ENCODE results near the gene MLST8.

Gene MLST8

GRCh38 chr16:2223221-2223941 is 18.1 kb downstream of the MLST8 start, which contains the start of gene E4F1:
Gene E4F1 (plus strand): TSS chr16:2223591. CDS start chr16:2223614, 23 bp downstream.
- ChIA-PET POLR2A (interaction anchor here (0.6 to 2.6 kb wide), 10 partner anchors 9 to 259 kb away, joined by 3 to 19 read pairs (median 6); partner anchors contain the start of genes DNASE1L2, ECI1, PGP and RPS2), CTCF (interaction anchor here (0.6 to 1.0 kb wide), 2 partner anchors 28 to 220 kb away, joined by 3 read pairs; no protein-coding TSS in a partner anchor)
- no peaks in the 10 kb centered on the region for H3K9me3 ChIP-seq (ENCODE audit: control insufficient read depth, insufficient read depth, low read depth, low read length)
- TF ChIP-seq HOXD13 (CRISPR knock-in tag; IDR thresholded peaks at IDR 0.05; ENCODE audit: borderline replicate concordance): peak; percentile 96
- no peak for TF ChIP-seq ZNF223 (tag by site-specific recombination; IDR thresholded peaks at IDR 0.05)
- peak; percentile 49; the same call in 1 of the 2 replicates for TF ChIP-seq GLI4 (tag by site-specific recombination; IDR thresholded peaks at IDR 0.05)
- TF ChIP-seq, protein P1, sequence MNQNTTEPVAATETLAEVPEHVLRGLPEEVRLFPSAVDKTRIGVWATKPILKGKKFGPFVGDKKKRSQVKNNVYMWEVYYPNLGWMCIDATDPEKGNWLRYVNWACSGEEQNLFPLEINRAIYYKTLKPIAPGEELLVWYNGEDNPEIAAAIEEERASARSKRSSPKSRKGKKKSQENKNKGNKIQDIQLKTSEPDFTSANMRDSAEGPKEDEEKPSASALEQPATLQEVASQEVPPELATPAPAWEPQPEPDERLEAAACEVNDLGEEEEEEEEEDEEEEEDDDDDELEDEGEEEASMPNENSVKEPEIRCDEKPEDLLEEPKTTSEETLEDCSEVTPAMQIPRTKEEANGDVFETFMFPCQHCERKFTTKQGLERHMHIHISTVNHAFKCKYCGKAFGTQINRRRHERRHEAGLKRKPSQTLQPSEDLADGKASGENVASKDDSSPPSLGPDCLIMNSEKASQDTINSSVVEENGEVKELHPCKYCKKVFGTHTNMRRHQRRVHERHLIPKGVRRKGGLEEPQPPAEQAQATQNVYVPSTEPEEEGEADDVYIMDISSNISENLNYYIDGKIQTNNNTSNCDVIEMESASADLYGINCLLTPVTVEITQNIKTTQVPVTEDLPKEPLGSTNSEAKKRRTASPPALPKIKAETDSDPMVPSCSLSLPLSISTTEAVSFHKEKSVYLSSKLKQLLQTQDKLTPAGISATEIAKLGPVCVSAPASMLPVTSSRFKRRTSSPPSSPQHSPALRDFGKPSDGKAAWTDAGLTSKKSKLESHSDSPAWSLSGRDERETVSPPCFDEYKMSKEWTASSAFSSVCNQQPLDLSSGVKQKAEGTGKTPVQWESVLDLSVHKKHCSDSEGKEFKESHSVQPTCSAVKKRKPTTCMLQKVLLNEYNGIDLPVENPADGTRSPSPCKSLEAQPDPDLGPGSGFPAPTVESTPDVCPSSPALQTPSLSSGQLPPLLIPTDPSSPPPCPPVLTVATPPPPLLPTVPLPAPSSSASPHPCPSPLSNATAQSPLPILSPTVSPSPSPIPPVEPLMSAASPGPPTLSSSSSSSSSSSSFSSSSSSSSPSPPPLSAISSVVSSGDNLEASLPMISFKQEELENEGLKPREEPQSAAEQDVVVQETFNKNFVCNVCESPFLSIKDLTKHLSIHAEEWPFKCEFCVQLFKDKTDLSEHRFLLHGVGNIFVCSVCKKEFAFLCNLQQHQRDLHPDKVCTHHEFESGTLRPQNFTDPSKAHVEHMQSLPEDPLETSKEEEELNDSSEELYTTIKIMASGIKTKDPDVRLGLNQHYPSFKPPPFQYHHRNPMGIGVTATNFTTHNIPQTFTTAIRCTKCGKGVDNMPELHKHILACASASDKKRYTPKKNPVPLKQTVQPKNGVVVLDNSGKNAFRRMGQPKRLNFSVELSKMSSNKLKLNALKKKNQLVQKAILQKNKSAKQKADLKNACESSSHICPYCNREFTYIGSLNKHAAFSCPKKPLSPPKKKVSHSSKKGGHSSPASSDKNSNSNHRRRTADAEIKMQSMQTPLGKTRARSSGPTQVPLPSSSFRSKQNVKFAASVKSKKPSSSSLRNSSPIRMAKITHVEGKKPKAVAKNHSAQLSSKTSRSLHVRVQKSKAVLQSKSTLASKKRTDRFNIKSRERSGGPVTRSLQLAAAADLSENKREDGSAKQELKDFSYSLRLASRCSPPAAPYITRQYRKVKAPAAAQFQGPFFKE (tag by site-specific recombination; IDR thresholded peaks at IDR 0.05; ENCODE audit: borderline replicate concordance): no peak
- no peak for TF ChIP-seq ZNF510 (tag by site-specific recombination; IDR thresholded peaks at IDR 0.05; ENCODE audit: insufficient replicate concordance)
- TF ChIP-seq MZF1 (tag by site-specific recombination; IDR thresholded peaks at IDR 0.05; ENCODE audit: borderline replicate concordance): no peak
- TF ChIP-seq REST (tag by site-specific recombination; IDR thresholded peaks at IDR 0.05): 0 out of 2 replicates have a peak, but pooled peaks have one; percentile 16
- TF ChIP-seq ZNF19 (tag by site-specific recombination; IDR thresholded peaks at IDR 0.05; ENCODE audit: low read depth): no peak
- no peak for TF ChIP-seq ZNF48 (tag by site-specific recombination; IDR thresholded peaks at IDR 0.05)
- TF ChIP-seq ZNF114 (tag by site-specific recombination; IDR thresholded peaks at IDR 0.05): no peak
- TF ChIP-seq ZNF23 (tag by site-specific recombination; IDR thresholded peaks at IDR 0.05; ENCODE audit: borderline replicate concordance): no peak
- TF ChIP-seq YY1 (tag by site-specific recombination; IDR thresholded peaks at IDR 0.05): peak; percentile 92
- peak; percentile 72; the same call in 1 of the 2 replicates for TF ChIP-seq GLIS2 (tag by site-specific recombination; IDR thresholded peaks at IDR 0.05)
- TF ChIP-seq, protein P2, sequence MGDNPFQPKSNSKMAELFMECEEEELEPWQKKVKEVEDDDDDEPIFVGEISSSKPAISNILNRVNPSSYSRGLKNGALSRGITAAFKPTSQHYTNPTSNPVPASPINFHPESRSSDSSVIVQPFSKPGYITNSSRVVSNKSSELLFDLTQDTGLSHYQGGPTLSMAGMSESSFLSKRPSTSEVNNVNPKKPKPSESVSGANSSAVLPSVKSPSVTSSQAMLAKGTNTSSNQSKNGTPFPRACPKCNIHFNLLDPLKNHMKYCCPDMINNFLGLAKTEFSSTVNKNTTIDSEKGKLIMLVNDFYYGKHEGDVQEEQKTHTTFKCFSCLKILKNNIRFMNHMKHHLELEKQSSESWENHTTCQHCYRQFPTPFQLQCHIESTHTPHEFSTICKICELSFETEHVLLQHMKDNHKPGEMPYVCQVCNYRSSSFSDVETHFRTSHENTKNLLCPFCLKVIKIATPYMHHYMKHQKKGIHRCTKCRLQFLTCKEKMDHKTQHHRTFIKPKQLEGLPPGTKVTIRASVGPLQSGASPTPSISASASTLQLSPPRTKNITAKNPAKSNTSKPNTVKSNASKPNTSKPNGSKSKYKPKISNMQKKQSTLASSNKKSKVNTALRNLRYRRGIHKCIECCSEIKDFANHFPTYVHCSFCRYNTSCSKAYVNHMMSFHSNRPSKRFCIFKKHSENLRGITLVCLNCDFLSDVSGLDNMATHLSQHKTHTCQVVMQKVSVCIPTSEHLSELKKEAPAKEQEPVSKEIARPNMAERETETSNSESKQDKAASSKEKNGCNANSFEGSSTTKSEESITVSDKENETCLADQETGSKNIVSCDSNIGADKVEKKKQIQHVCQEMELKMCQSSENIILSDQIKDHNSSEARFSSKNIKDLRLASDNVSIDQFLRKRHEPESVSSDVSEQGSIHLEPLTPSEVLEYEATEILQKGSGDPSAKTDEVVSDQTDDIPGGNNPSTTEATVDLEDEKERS (tag by site-specific recombination; IDR thresholded peaks at IDR 0.05): no peak
- TF ChIP-seq GLI2 (tag by site-specific recombination; IDR thresholded peaks at IDR 0.05; ENCODE audit: borderline replicate concordance, low read depth): no peak
- no peak for TF ChIP-seq ZNF214 (tag by site-specific recombination; IDR thresholded peaks at IDR 0.05; ENCODE audit: borderline replicate concordance)
- no peak for TF ChIP-seq ZNF560 (tag by site-specific recombination; IDR thresholded peaks at IDR 0.05; ENCODE audit: borderline replicate concordance)
- no peak for TF ChIP-seq ZNF155 (tag by site-specific recombination; IDR thresholded peaks at IDR 0.05)
- TF ChIP-seq ZBTB8A (tag by site-specific recombination; IDR thresholded peaks at IDR 0.05): peak; percentile 76
- no peak for TF ChIP-seq ZNF138 (tag by site-specific recombination; IDR thresholded peaks at IDR 0.05; ENCODE audit: borderline replicate concordance)
- peak; percentile 91 for TF ChIP-seq ZBTB1 (tag by site-specific recombination; IDR thresholded peaks at IDR 0.05)
- no peak for TF ChIP-seq ZSCAN23 (tag by site-specific recombination; IDR thresholded peaks at IDR 0.05)
- no peak for TF ChIP-seq ZNF558 (tag by site-specific recombination; IDR thresholded peaks at IDR 0.05)
- TF ChIP-seq ZNF248 (tag by site-specific recombination; IDR thresholded peaks at IDR 0.05): no peak
- peak; percentile 90 for TF ChIP-seq ZNF341 (tag by site-specific recombination; IDR thresholded peaks at IDR 0.05; ENCODE audit: low read depth)
- no peak for TF ChIP-seq ZNF670 (tag by site-specific recombination; IDR thresholded peaks at IDR 0.05; ENCODE audit: low read depth)

More at GRCh38 chr16:2223221-2223941, 18.1 kb downstream of the MLST8 start, which contains the start of gene E4F1:
- Histone ChIP-seq H3K4me1 (ENCODE audit: control insufficient read depth, insufficient read depth, low read length) (0 out of 2 replicates have a peak, but pooled peaks cover 2% of the 10 kb centered on the region), H3K4me3 (ENCODE audit: low read depth, low read length) (peak within 1 kb of the TSS; percentile 96), H3K36me3 (ENCODE audit: control insufficient read depth in 2 of 2, insufficient read depth in 1 of 2, low read length in 2 of 2) (peaks cover 0 to 19% of the 10 kb centered on the region in 2 experiments; a peak in 2 of 3 replicates), H3K27ac (ENCODE audit: extremely low read depth, low read depth, low read length) (peak within 1 kb of the TSS; percentile 94)

All from HEK293 (cell line).